Mesenchymal stem cell (in vitro differentiated cells and primary cell): ENCODE data around the gene KCNV2.
A peak's percentile ranks its signal among the peaks of the same experiment; 100 is the strongest.

Source experiments
- DNase-seq: peaks from one replicate; pipeline ENCODE4 v3.0.0-alpha.2; 2013
- H2AFZ ChIP-seq: one replicate; pipeline ENCODE4 v1.6.1; 2013; ENCODE audit warnings: low read depth, mild to moderate bottlenecking, control low read depth, inconsistent platforms, low read length, moderate library complexity
- H2AK5ac ChIP-seq: 2 replicates; pipeline ENCODE4 v1.6.1; 2013; ENCODE audit warnings: low read length, moderate library complexity, mild to moderate bottlenecking, inconsistent platforms; ENCODE audit not compliant: severe bottlenecking
- H2BK120ac ChIP-seq: one replicate; pipeline ENCODE4 v1.6.1; 2013; ENCODE audit warnings: low read depth, mild to moderate bottlenecking, inconsistent platforms, low read length, moderate library complexity
- H2BK12ac ChIP-seq, 2 experiments: one replicate each; pipeline ENCODE4 v1.6.1; 2013; ENCODE audit warnings: inconsistent platforms in 2 of 2, low read length in 2 of 2, mild to moderate bottlenecking in 2 of 2, moderate library complexity in 2 of 2, control low read depth in 1 of 2
- H2BK15ac ChIP-seq: one replicate; pipeline ENCODE4 v1.6.1; 2013; ENCODE audit warnings: mild to moderate bottlenecking, low read depth, inconsistent platforms; ENCODE audit not compliant: poor library complexity, severe bottlenecking
- H2BK5ac ChIP-seq: 2 replicates; pipeline ENCODE4 v1.6.1; 2013; ENCODE audit warnings: low read depth, mild to moderate bottlenecking, low read length, control low read depth, inconsistent platforms; ENCODE audit not compliant: poor library complexity, severe bottlenecking
- H3K14ac ChIP-seq, 2 experiments: one replicate each; pipeline ENCODE4 v1.6.1; 2013; ENCODE audit warnings: inconsistent platforms in 2 of 2, low read length in 2 of 2, control low read depth in 1 of 2, mild to moderate bottlenecking in 1 of 2, moderate library complexity in 1 of 2
- H3K18ac ChIP-seq, 2 experiments: one replicate each; pipeline ENCODE4 v1.6.1; 2013; ENCODE audit warnings: inconsistent platforms in 2 of 2, low read length in 2 of 2, control low read depth in 1 of 2, low read depth in 1 of 2, mild to moderate bottlenecking in 1 of 2
- H3K23ac ChIP-seq, 2 experiments: one replicate each; pipeline ENCODE4 v1.6.1; 2013; ENCODE audit warnings: inconsistent platforms in 2 of 2, low read length in 2 of 2, mild to moderate bottlenecking in 2 of 2, moderate library complexity in 2 of 2, control low read depth in 1 of 2
- H3K27ac ChIP-seq: 2 replicates; pipeline ENCODE4 v1.5.1; 2013; ENCODE audit warnings: mild to moderate bottlenecking, moderate library complexity, low read length, control low read depth, inconsistent platforms; ENCODE audit not compliant: poor library complexity, severe bottlenecking
- H3K27me3 ChIP-seq, 2 experiments: 2 replicates each; pipeline versions ENCODE4 v1.6.1 to v1.7.0; 2013; ENCODE audit warnings: low read length in 2 of 2, mild to moderate bottlenecking in 2 of 2, moderate library complexity in 2 of 2, control low read depth in 1 of 2, inconsistent platforms in 1 of 2; ENCODE audit not compliant: control insufficient read depth in 1 of 2, insufficient read depth in 1 of 2
- H3K36me3 ChIP-seq, 2 experiments: 2 replicates each; pipeline versions ENCODE4 v1.6.1 to v1.7.0; 2013; ENCODE audit warnings: low read length in 2 of 2, control low read depth in 1 of 2, inconsistent platforms in 1 of 2, low read depth in 1 of 2, mild to moderate bottlenecking in 1 of 2; ENCODE audit not compliant: insufficient read depth in 2 of 2, control insufficient read depth in 1 of 2
- H3K4ac ChIP-seq, 2 experiments: one replicate each; pipeline ENCODE4 v1.6.1; 2013; ENCODE audit warnings: inconsistent platforms in 2 of 2, low read length in 2 of 2, mild to moderate bottlenecking in 2 of 2, moderate library complexity in 2 of 2, control low read depth in 1 of 2, low read depth in 1 of 2
- H3K4me1 ChIP-seq: 2 replicates; pipeline ENCODE4 v1.6.1; 2013; ENCODE audit warnings: low read depth, low read length, control low read depth; ENCODE audit not compliant: control insufficient read depth, insufficient read depth
- H3K4me2 ChIP-seq: 2 replicates; pipeline ENCODE4 v1.6.1; 2013; ENCODE audit warnings: low read length, mild to moderate bottlenecking, inconsistent platforms; ENCODE audit not compliant: poor library complexity, severe bottlenecking
- H3K4me3 ChIP-seq, 2 experiments: 2 replicates each; pipeline versions ENCODE4 v1.5.1 to v1.7.0; 2013; ENCODE audit warnings: low read length in 2 of 2, mild to moderate bottlenecking in 2 of 2, control low read depth in 1 of 2, low read depth in 1 of 2; ENCODE audit not compliant: insufficient read depth in 1 of 2
- H3K79me1 ChIP-seq: replicated peaks from 2 replicates; pipeline ENCODE4 v1.6.1; 2013; ENCODE audit warnings: mild to moderate bottlenecking, control low read depth, low read length, inconsistent platforms; ENCODE audit not compliant: poor library complexity, severe bottlenecking
- H3K9ac ChIP-seq: 2 replicates; pipeline ENCODE4 v1.7.0; 2013; ENCODE audit warnings: mild to moderate bottlenecking, low read length, moderate library complexity
- H3K9me3 ChIP-seq: 2 replicates; pipeline ENCODE4 v1.7.0; 2013; ENCODE audit warnings: mild to moderate bottlenecking, low read length; ENCODE audit not compliant: control insufficient read depth
- H4K8ac ChIP-seq: one replicate; pipeline ENCODE4 v1.6.1; 2013; ENCODE audit warnings: inconsistent platforms, mild to moderate bottlenecking, low read length, moderate library complexity
- H4K91ac ChIP-seq: one replicate; pipeline ENCODE4 v1.6.1; 2013; ENCODE audit warnings: mild to moderate bottlenecking, low read length, inconsistent platforms
- WGBS: methylation state at CpG from one replicate; pipeline ENCODE4 v1.1.7; 2013; ENCODE audit warnings: mixed read lengths; 5-methylcytosine and 5-hydroxymethylcytosine counted together

Gene KCNV2

DNA sequence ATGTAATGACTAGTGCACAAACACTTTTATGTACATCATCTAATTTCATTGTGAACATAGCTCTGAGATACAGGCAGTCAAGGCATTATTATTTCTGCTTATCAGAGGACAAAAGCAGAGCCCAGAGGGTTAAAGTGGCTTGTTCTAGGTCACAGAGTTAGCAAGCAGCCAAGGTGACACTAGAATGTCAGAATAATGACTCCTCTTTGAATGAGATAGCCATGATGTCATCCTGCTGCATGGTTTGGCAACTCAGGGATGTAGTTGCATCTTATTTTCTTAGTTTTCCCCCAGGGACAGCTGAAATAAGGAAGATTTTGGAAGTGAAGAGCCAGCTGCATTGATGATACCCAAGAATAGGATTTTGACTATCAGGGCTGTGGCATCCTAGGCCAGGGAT, 54.4 kb downstream of the KCNV2 start:
- Histone ChIP-seq H2BK12ac (no peak overlapping the region), H3K4me1 (no peaks in the 10 kb centered on the region), H3K4me3 (no peak overlapping the region), H2BK5ac (no peak overlapping the region), H4K8ac (no peak overlapping the region), H3K9ac (no peak overlapping the region), H3K4ac (no peak overlapping the region), H2BK15ac (no peak overlapping the region), H2AFZ (no peak overlapping the region), H3K36me3 (peaks cover 12 to 72% of the 10 kb centered on the region in 2 experiments), H2AK5ac (no peak overlapping the region), H3K18ac (no peak overlapping the region), H4K91ac (no peak overlapping the region), H3K79me1 (peaks cover 24% of the 10 kb centered on the region), H2BK120ac (no peak overlapping the region), H3K23ac (no peak overlapping the region), H3K27ac (no peak overlapping the region), H3K9me3 (peaks cover 40% of the 10 kb centered on the region), H3K14ac (no peak overlapping the region), H3K27me3 (no peaks in the 10 kb centered on the region), H3K4me2 (no peak overlapping the region)
- DNase-seq: peak; percentile 13

DNA sequence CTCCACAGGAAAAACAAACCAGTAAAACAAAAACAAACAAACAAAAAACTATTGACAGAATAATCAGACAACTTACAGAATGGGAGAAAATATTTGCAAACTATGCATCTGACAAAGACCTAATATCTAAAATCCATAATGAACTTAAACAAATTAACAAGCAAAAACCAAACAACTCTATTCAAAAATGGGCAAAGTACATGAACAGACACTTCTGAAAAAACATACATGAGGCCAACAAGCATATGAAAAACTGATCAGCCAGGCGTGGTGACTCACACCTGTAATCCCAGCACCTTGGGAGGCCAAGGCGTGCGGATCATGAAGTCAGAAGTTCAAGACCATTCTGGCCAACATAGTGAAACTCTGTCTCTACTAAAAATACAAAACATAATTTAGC, 60.1 kb downstream of the KCNV2 start:
- H2BK5ac ChIP-seq: no peak overlapping the region
- no peak overlapping the region for H2AFZ ChIP-seq
- H3K18ac ChIP-seq: no peak overlapping the region
- H3K27ac ChIP-seq: no peak overlapping the region
- H3K79me1 ChIP-seq: peaks cover 12% of the 10 kb centered on the region
- peaks cover 56% of the 10 kb centered on the region for H3K9me3 ChIP-seq
- H4K8ac ChIP-seq: no peak overlapping the region
- peaks cover 10 to 90% of the 10 kb centered on the region in 2 experiments for H3K36me3 ChIP-seq
- H3K14ac ChIP-seq: no peak overlapping the region
- WGBS: 98% methylated on average over 3 of the region's 3 CpGs
- no peak overlapping the region for H3K4ac ChIP-seq
- H2AK5ac ChIP-seq: no peak overlapping the region
- H3K9ac ChIP-seq: no peak overlapping the region
- no peak overlapping the region for H2BK12ac ChIP-seq
- H2BK15ac ChIP-seq: no peak overlapping the region
- H4K91ac ChIP-seq: no peak overlapping the region
- H3K23ac ChIP-seq: no peak overlapping the region
- no peak for DNase-seq
- H2BK120ac ChIP-seq: no peak overlapping the region
- peak overlapping the region in 1 of 2 experiments; percentile 21 for H3K4me3 ChIP-seq
- no peaks in the 10 kb centered on the region for H3K27me3 ChIP-seq
- no peak overlapping the region for H3K4me2 ChIP-seq
- no peaks in the 10 kb centered on the region for H3K4me1 ChIP-seq

DNA sequence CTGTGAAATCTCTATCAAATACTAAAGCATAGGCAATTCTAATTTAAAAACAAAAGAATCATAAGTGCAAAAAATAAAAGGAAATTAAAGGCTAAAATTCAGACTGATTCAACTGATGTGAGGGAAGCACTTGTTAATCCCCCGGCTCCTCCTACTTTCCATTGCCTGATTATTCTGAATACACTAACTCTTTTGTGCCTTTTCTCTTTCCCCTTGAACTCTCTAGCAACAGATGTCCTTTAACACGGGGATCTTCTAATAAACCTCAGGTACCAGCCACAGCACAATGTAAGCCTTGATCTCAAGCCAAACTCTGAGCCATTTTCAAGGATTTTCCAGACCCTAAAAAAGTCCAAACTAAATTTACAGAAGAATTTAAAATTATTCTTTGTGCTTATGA, 61.5 kb downstream of the KCNV2 start:
- Histone ChIP-seq H3K4me3 (no peak overlapping the region), H2AFZ (no peak overlapping the region), H4K8ac (no peak overlapping the region), H3K27ac (no peak overlapping the region), H3K4ac (no peak overlapping the region), H3K36me3 (peaks cover 14 to 90% of the 10 kb centered on the region in 2 experiments), H3K18ac (no peak overlapping the region), H2BK15ac (no peak overlapping the region), H3K14ac (no peak overlapping the region), H3K9me3 (peaks cover 43% of the 10 kb centered on the region), H2BK120ac (no peak overlapping the region), H4K91ac (no peak overlapping the region), H3K79me1 (peaks cover 13% of the 10 kb centered on the region), H2BK5ac (no peak overlapping the region), H3K27me3 (no peaks in the 10 kb centered on the region), H3K4me1 (no peaks in the 10 kb centered on the region), H3K4me2 (no peak overlapping the region), H3K23ac (no peak overlapping the region), H2BK12ac (no peak overlapping the region), H2AK5ac (no peak overlapping the region), H3K9ac (no peak overlapping the region)
- no peak for DNase-seq
- 100% methylated on average over 2 of the region's 2 CpGs for WGBS
